Right lobe of liver (tissue), 6 donors: ENCODE data around the gene CTU2. TPM values are rescaled to one million over a fixed set of nuclear protein-coding genes. Genes with fewer than 3 reads are reported as not detected.

Experiments
- ATAC-seq, 4 donors: fragments of 200-7000 bp; cut with Tn5 transposase; one replicate each; pipeline ENCODE4 v1.9.1; 2020; ENCODE audit warnings: mild to moderate bottlenecking in 4 of 4, moderate library complexity in 4 of 4
- DNase-seq, 3 donors: peaks; one replicate each; pipeline ENCODE4 v3.0.0-alpha.2; 2020
- H3K27ac ChIP-seq, 3 donors: fragments of 200-600 bp; one replicate each; pipeline ENCODE4 v1.8.0; 2022
- H3K27me3 ChIP-seq, 2 donors: fragments of 200-600 bp; one replicate each; pipeline ENCODE4 v1.8.0; 2022
- H3K36me3 ChIP-seq, 4 donors: fragments of 200-600 bp; sonication (generic) in 1 of 4; one replicate each; pipeline versions ENCODE4 v1.5.1 to v1.8.0; 2017 to 2022; ENCODE audit warnings: control low read depth in 1 of 4
- H3K4me1 ChIP-seq, 4 donors: fragments of 200-600 bp; sonication (generic) in 1 of 4; one replicate each; pipeline versions ENCODE4 v1.5.1 to v1.8.0; 2017 to 2022; ENCODE audit warnings: control low read depth in 1 of 4
- H3K4me3 ChIP-seq, 3 donors: fragments of 200-600 bp; one replicate each; pipeline ENCODE4 v1.8.0; 2022
- H3K9me3 ChIP-seq, 4 donors: fragments of 200-600 bp; sonication (generic) in 1 of 4; one replicate each; pipeline versions ENCODE4 v1.5.1 to v1.8.0; 2017 to 2022; ENCODE audit warnings: control low read depth in 1 of 4
- POLR2A ChIP-seq: fragments of 450-650 bp; IDR thresholded peaks from one replicate; pipeline ENCODE4 v1.6.1; 2017; ENCODE audit warnings: antibody characterized with exemption, mild to moderate bottlenecking
- WGBS: methylation state at CpG from one replicate; pipeline ENCODE4 v1.1.6; 2018; ENCODE audit warnings: low coverage, low lambda C conversion rate; ENCODE audit not compliant: insufficient coverage; ENCODE audit errors: missing lambda C conversion rate; 5-methylcytosine and 5-hydroxymethylcytosine counted together
- intact Hi-C, 2 donors: fragments of 100-400 bp; cut with DNase I; formaldehyde crosslinking; loops; one replicate each; pipeline versions ENCODE4 v1.11.2 to v1.14.1; 2022
- total RNA-seq, 6 experiments: library from RNA; depleted of rRNA in 2 of 6; stranded (reverse); fragments of >200 nt in 2 of 6; fragmentation: NEBNext Ultra II Directional in 3 of 6; extraction: Animal tissue kit (Norgen Biotek cat#: 25700) in 3 of 6; gene quantifications; one replicate each; pipeline versions ENCODE4 v1.1.0 to v1.2.4, GENCODE V29; 2016 to 2023
- TF ChIP-seq, protein P1 (sequence below), 4 donors: fragments of 200-600 bp in 3 of 4; fragments of 450-650 bp in 1 of 4; IDR thresholded peaks; one replicate each; pipeline versions ENCODE4 v1.5.1 to v1.8.0; 2016 to 2022; ENCODE audit warnings: antibody characterized with exemption in 4 of 4, mild to moderate bottlenecking in 2 of 4
- donor health status: DM: no; HTN: yes; CAD: no.
- donor health status: DM: no; HTN: no; CAD: no.
- donor health status: DM: no; HTN: no; CAD: no.
- donor health status: DM: no; HTN: yes; CAD: no.
- donor health status: DM: no; HTN: yes; CAD: no.

The CTU2 gene
- total RNA-seq, 6 experiments from 2014 or later = 5.0 to 9.5 (median 8.2) TPM

DNA sequence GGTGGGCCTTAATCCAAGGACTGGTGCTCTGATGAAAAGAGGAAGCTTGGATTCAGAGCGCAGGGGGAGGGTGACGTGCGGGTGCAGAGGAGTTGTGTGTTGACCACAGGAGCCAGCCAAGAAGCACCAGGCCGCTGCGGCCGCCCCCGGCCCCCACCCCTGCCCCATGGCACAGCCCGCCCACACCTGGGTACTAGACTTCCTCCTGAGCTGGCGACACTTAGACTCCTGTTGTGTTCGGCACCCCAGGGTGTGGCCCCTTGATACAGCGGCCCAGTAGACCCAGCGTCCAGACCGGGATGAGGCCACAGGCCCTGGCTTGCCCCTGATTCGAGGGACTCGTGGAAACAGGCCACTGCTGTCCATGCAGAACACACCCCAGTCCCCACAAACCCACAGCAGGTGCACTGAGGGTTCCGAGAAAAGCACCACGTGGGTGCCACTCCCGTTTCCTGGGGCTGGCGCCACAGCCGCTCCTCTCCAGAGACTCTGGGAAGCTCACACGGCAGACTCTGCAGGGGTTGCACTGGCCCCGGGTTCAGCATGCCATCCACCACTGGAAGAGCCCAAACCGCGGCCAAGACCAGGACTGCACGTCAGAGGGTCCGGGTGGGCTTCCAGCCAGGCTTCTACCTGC, 14.3 kb upstream of the CTU2 start:
- WGBS = no CpG with 5 or more reads among the region's 26 CpGs
- Histone ChIP-seq H3K4me1 (no peaks in the 10 kb centered on the region), H3K27ac (no peak overlapping the region), H3K27me3 (no peaks in the 10 kb centered on the region), H3K36me3 (peaks cover 0 to 2% (median 0%) of the 10 kb centered on the region in 4 donors), H3K9me3 (no peaks in the 10 kb centered on the region), H3K4me3 (no peak overlapping the region)
- TF ChIP-seq POLR2A = no peak
- TF ChIP-seq, protein P1, sequence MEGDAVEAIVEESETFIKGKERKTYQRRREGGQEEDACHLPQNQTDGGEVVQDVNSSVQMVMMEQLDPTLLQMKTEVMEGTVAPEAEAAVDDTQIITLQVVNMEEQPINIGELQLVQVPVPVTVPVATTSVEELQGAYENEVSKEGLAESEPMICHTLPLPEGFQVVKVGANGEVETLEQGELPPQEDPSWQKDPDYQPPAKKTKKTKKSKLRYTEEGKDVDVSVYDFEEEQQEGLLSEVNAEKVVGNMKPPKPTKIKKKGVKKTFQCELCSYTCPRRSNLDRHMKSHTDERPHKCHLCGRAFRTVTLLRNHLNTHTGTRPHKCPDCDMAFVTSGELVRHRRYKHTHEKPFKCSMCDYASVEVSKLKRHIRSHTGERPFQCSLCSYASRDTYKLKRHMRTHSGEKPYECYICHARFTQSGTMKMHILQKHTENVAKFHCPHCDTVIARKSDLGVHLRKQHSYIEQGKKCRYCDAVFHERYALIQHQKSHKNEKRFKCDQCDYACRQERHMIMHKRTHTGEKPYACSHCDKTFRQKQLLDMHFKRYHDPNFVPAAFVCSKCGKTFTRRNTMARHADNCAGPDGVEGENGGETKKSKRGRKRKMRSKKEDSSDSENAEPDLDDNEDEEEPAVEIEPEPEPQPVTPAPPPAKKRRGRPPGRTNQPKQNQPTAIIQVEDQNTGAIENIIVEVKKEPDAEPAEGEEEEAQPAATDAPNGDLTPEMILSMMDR (IDR thresholded peaks at IDR 0.05) = no peak
- ATAC-seq (peak in 1 of 4 donors; percentile 55), DNase-seq (peak in 2 of 3 donors; percentile 35 to 65)
- intact Hi-C loops = no loop called here

DNA sequence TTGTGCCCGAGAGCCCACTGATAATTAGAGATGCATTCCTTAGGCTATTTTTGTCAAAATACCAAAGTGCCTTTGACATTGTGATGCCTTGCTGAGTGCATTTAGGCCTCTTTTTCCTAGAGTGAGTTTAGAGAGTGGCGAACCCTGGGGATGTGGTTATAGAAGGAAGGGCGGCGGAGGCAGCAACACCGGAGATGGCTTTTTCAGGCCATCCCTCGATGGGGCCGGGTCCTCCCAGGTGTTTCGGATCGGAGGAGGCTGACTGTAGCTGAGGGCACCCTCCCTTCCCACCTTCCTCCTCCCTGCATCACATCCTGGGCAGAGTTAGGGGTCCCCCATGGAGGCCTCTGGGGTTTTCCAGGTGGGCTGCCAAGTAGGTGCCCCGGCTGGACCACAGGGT, 13.4 kb upstream of the CTU2 start:
- no peak for TF ChIP-seq POLR2A
- no peak overlapping the region for H3K27ac ChIP-seq
- no peaks in the 10 kb centered on the region for H3K9me3 ChIP-seq
- 60% methylated on average over 2 of the region's 10 CpGs for WGBS
- peaks cover 0 to 4% (median 1%) of the 10 kb centered on the region in 4 donors for H3K36me3 ChIP-seq
- H3K27me3 ChIP-seq = no peaks in the 10 kb centered on the region
- no peak for ATAC-seq
- DNase-seq = no peak
- H3K4me1 ChIP-seq = no peaks in the 10 kb centered on the region
- H3K4me3 ChIP-seq = no peak overlapping the region
- intact Hi-C loops = no loop called here

DNA sequence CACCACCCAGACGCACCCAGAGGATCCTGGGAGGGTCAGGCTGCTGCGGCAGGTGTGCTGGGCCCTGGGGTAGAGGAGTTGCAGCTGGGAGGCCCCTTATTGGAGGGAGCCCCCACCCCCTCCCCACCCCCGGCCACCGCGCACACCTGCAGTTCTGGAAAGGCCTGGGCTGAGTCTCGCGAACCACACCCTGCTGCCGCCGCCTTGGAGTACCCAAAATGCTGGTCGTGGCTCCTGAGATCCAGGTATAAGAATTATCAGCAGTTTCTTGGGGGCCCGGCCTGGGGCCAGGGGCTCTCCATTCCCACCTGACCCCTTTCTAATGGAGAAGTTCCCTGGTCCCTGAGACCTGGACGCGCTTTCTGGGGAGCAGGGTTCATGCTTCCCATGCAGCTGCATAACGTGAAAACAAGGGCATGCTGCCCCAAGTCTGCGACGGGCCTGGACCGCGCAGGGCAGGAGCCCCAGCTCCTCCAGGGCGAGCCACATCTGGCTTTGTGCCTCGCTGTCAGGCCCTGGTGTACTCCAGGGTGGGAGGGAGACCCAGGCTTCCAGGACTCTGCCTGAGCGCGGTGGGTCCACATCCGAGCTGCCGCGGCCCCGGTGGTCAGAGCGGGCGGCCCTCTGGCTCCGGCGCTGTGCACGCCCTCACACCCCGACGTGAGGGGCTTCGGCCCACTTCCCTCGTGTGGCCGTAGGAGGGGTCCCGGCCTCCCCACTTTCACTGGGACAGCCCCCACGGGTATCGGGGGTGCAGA, 12.7 kb upstream of the CTU2 start:
- 80% methylated on average over 1 of the region's 39 CpGs for WGBS
- DNase-seq (peak in 1 of 3 donors; percentile 21), ATAC-seq (no peak)
- H3K36me3 ChIP-seq = peaks cover 0 to 4% (median 1%) of the 10 kb centered on the region in 4 donors
- no peaks in the 10 kb centered on the region for H3K9me3 ChIP-seq
- H3K4me1 ChIP-seq = no peaks in the 10 kb centered on the region
- no peaks in the 10 kb centered on the region for H3K27me3 ChIP-seq
- intact Hi-C loops = no loop called here
- no peak overlapping the region for H3K4me3 ChIP-seq
- H3K27ac ChIP-seq = no peak overlapping the region
- no peak for TF ChIP-seq POLR2A
- TF ChIP-seq, protein P1 (IDR thresholded peaks at IDR 0.05) = no peak

DNA sequence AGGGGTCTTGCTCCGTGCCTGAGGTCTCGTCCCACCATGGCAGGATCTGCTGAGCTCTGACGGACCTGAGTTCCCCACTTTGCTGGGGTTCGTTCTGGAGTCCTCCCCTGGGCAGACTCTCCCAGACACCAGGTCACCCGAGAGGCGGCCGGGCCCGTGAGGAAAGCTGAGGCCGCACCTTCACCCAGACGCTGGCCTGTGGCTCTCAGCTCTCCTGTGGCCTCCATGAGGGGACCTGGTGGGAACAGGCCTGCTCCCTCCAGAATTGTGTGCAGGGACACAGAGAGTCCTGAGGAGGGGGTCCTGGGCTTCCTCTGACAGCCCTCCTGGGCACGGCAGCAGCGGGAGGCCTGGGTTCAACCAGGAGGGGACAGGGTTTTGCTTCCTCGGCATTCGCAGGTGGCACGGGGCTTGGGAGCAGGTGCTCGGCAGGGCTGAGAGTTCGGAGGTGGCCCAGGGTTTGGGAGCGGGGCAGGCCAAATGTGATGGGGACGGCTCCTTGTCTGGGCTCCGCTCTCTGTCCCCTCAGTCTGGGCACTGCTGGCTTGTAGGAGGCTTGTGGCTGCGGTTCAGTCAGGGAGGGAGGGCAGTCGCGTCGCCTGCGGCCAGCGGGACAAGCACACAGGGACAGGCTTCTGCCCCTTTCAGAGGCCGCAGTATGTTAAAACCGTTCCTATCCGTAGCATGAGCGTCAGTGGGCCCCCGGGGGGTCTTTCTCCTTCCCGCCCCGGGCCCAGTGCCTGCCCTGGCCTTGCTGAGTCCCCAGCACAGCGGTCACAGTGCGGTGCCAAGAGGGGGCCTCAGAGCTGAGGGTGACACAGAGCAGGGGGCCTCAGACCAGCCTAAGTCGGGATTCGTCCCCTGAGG, 11.8 kb upstream of the CTU2 start:
- Histone ChIP-seq H3K9me3 (no peaks in the 10 kb centered on the region), H3K4me3 (no peak overlapping the region), H3K27ac (no peak overlapping the region), H3K4me1 (no peaks in the 10 kb centered on the region), H3K36me3 (peaks cover 0 to 8% (median 1%) of the 10 kb centered on the region in 4 donors), H3K27me3 (no peaks in the 10 kb centered on the region)
- ATAC-seq (no peak), DNase-seq (peak in 1 of 3 donors; percentile 47)
- 100% methylated on average over 1 of the region's 37 CpGs for WGBS
- TF ChIP-seq, protein P1 (IDR thresholded peaks at IDR 0.05) = no peak
- no peak for TF ChIP-seq POLR2A
- intact Hi-C loops = no loop called here
